GM10847 (cell line): Measurements from ENCODE around the gene MAP1B.

Experiments
- POLR2A ChIP-seq: IDR thresholded peaks from 2 replicates; pipeline ENCODE4 v1.6.1; 2011; ENCODE audit not compliant: insufficient read length; ENCODE audit errors: extremely low read depth

Gene MAP1B

DNA sequence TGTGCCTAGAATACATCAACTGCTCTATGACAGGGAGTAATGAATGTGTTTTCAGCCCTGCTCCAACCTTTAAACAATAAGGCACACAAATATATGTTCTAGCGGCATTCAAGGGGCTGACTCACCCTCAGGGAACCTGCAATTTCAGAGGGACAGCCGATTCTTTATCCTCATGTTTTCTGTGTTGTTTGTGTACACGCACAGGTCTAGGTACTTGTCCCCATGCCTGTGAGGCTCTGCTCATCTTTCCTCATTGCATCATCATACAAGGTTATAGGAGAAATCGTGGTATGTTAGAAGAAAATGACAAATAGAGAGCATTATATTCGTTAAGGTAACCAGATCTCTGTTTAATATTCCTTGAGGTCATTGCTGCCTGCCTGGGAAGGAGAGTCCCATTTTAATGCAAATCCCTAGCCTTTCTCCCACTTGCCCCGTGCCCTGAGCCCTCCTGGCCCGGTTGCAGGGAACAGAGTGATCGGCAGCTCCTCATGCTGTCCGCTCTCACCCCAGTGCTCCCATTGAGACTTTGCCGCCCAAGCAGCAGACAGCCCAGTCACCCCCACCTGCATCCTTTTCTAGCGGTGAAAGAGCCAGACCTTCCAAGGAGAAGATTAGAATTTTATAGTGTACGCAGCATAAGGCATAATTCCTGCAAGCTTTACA lies 14.6 kb downstream of the MAP1B start:
- no peak for TF ChIP-seq POLR2A

DNA sequence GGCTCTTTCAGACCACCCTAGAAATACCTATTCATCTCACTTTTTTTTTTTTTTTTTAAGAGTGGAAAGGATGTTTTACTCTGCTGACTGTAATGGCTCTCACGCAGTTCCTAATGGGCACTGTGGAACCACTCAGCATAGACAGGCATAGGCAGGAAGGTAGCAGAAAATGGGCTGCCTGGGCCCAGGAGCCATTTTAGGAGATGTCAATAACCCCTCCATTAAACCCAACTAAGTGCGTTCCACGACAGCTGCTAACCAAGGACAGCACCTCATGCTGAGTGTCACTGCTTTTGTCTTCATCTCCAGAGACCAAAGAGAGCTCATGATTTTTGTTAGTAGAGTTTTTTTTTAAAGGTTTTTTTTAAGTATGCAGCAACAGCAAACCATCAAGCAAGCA lies 15.3 kb downstream of the MAP1B start:
- TF ChIP-seq POLR2A: no peak

DNA sequence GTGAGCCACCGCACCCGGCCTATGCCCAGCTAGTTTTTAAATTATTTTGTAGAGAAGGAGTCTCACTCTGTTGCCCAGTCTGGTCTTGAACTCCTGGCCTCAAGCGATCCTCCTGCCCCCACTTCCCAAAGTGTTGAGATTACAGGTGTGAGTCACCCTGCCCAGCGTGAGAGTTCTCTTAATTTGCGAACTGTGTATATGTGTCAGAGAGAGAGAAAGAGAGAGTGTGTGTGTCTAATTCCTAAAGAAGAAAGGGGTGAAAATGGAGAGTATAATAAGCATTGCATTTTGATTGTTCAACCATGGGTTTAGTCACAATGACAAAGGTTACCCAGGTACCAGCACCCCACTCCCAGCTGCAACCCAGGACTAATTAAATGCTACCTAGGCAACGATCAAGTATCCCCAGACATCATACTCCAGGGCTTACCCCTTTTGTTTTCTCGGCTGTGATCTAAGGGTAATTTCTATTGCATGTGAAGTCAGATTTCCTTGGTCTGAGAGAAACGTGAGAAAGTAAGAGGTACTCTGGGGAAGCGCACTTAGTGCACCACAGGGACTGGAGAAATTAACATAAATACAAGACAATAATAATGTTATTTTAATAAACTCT lies 16.6 kb downstream of the MAP1B start:
- no peak for TF ChIP-seq POLR2A

DNA sequence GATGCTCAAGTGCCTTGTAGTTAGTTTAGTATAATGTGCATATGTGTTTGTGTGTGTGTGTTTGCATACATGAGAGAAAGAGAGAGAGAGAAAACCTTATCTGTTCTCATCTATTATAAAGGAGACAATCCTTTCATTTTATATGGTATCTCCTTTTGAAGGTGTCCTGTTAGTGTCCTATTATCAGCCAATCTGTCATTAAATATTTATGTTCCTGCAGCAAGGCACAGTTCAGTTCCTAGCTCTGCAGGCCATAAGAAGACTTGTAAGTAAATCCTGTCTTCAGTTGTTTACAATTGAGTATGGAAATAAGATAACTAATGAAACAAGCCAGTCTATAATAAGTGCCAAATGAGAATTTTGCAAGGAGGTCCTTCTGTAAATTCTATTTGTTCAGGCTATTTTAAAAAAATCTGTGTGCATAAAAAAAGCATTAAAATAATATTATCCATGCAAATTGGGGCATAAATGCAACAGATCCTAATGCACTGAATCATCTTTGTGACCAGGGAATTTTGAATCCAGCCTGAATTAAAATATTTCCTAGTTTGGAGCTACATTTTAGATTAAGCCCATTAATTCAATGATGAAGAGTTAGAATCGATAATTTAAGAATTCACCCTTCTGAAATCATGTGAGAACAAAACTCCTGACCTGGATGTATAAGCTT lies 18.1 kb downstream of the MAP1B start:
- no peak for TF ChIP-seq POLR2A

DNA sequence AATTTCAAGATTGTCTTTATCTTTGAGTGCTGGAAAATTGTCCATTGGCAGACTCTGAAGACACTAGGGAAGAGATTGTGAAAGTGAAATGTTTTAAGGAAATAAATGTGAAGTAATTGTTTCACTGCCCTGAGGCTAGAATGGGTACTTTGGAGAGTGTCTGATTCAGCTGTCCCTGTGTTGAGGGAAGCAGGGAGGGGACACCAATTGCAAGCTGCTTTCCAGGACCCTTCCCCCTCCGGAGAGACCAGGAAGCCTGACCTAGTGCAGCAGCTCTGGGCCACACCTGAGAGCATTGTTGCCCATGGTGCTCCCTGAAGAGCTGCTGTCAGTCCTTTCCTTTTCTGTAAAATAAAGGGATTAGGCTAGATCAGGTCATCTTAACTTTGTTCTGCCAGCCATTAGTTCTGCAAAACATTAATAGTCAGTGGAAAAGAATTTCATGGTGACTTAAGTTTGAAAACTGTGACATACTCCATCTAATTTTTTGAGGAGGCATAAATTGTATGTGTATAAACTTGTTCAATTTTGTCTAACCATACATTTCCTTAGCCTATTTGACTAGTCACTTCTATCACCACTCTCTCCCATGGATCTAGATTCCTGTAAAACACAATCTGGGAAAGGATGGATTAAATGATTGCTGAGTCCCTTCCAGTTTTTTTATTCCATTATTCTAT lies 18.8 kb downstream of the MAP1B start:
- TF ChIP-seq POLR2A: no peak

DNA sequence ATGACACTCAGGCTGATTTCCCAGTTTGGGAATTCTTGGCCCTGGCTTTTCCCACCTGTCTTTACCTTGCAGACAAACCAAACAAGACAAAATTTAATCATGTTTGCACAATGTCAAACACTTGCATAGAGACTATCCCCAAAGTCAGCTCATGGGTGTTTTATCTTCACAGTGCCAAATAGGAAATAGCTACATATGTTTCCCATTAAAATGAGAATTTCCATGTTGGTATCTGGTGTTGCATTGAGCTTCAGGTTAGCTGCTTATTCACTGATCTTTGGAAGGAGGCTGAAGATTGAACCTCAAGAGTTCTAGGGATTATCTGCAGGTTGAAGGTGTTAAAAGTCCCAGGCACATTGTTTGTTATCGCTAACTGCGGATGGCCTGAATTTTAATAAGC lies 19.5 kb downstream of the MAP1B start:
- TF ChIP-seq POLR2A: no peak

DNA sequence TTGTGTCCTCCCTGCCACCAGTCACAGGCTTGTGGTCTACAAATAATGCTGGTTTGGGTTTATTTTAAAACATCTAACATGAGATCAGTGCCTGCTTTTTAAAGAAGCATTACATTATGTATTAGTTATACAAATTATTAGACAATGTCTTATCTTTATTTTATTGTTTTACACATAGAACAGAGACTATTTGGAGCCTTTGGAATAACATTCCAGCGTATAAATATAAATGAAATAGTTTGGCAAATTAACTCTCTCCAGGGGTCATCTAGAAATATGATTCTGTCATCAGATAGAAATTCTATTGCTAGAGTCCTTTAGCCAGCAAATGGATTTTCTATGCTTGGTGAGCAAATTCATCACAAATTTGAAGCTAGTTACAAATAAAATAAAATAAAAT lies 22.4 kb downstream of the MAP1B start:
- TF ChIP-seq POLR2A: no peak

DNA sequence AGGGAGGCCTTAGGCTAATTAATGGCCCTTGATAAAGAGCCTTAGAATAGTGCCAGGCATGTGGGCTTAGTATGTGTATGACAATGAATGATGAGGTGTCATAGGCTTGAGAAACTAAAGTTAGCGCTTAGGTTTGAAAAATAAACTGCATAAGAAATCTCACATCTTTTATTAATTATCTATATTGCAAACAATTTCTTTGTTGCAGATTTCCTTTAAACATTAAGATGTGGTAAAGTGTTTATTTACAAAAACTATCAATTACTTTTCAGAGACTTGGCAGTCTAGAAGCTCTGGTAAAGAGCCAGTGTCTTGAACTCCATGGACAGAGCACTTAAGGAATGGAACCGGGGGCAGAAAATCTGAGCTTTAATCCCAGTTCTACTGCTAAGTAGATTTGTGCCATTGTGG lies 23.1 kb downstream of the MAP1B start:
- TF ChIP-seq POLR2A: no peak

DNA sequence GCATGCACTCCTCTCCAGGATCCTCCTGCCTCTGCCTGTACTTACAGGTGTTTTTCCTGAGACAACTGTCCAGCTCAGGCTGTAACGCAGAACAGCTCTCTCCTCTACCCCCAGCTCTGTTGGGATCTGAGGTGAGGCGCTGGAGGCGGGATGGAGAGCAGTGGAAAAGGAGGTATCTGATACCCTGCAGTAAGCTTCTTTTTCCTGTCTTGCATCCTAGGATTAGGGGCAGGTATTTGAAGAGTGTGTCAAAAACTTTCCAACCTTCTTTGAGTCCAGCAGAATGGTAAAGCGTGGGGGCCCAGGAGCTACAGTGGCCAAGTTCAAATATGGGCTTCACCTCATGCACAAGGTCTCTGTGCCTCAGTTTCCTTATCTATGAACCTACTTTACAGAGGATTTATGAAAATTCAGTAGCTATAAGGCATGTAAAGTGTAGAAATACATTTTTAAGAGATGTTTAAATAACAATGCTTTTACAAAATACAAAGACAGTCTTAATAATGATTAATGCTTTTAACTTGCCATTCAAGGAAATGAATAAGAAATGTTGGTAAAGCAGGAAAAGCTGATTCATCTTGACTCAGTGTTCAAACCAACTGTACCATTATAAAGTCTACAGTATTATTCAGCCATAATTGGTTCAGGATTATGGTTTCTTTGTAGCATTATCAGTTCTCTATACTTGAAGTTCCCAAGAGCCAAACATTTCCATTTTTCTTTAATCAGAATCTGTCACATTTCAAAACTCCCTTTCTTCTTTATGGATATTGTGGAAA lies 26.1 kb downstream of the MAP1B start:
- TF ChIP-seq POLR2A: no peak

DNA sequence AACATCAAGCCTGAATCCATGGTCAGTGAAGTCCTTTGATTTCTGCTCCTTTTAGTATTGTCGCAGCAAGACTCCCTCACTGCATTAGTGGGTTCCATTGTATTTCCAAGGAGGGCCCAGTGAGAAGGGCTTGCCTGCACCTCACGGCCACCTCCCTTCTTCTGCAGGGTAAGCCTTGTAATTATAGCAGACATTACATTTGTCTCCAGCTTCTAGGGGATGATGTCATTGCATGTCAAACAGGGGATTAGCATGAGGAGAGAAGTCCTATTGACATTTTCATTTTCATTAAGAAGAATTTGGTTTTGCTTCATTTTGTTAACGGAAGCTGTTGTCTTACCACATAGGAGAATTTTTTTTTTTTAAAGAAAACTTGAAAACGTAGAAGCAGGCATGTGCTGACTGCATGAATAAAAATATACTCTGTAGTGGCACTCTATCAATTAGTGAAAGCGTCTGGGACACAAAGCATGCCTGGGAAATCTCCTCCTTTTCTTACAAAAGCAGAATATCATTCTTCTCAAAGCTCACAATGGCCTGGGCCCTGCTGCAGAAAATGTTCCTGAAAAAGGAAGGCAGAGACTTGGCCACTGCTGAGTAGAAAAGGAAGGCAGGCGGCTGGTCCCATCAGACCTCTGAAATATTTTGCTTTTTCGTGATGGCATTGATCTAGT lies 27.1 kb downstream of the MAP1B start:
- no peak for TF ChIP-seq POLR2A

DNA sequence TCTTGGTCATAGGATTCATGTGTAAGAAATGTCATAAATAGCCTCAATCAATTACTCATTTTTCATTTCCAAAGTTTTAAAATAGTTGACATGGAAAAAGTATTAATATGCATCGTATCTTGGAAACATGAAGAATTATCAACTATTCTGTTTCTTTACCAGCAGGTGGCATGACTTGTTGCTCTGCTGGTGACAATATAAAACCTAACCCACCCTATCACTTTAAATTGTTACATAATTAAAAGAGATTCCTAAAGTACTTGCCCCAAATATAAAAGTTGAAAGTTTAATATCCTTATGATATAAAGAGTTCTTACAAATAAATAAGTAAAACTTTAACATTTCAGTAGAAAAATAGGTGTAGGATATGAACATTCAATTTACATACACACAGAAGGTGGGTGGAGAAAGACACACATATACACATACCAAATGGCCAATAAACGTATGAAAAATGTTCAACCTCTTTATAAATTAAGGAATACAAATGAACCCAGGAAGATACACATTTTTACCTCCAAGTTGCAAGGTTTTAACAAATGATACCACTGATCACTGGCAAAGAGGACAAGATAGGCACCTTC lies 30.6 kb downstream of the MAP1B start:
- TF ChIP-seq POLR2A: no peak

DNA sequence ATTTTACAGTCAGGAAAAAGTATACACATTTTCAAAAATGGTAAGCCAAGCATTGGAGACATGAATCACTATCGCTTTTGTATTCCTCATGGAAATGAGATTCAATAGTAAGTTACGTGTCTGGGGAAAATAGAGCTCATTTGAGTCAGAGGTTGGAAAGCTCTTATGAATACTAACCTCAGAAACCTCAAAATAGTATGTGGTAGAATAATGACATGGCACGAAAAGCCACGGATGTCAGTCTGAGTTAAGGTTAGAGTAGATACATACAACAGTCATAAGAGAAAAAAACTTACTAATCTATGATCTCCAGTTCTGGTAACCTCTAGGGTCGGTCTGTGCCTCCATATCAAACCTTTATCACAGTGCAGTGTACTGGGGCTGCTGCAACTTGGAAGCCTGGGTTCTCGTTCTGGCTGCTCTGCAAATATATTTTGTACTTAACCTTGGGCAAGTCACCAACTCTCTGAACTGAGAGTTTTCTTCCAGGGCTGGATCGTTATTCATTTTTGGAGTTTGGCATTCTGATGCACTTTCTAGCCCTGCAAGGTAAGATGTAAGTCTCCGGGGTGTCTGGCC lies 31.8 kb downstream of the MAP1B start:
- no peak for TF ChIP-seq POLR2A

DNA sequence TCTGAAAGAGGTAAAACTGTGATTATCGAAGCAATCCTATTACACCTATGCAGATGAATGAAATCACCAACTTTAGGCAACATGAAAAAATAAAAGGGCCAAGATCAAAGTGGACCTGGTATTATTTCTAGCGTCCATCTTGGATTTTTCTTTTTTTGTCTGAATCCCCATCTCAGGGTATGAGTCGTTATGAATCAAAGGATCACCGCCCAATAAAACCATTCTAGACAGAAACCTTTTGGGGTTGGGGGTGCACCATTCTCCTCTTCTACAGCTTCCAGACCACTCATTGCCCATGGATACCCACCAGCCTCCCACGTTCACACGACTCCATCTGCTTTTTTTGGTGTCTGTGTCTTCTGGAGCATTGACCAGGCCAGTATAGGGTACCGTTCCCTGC lies 33.4 kb downstream of the MAP1B start:
- TF ChIP-seq POLR2A: no peak
